H1 (cell line): ENCODE measurements around the gene TEX13B. TPM values are rescaled to one million over a fixed set of nuclear protein-coding genes. Genes with fewer than 3 reads are reported as not detected.

Experiments used
- CBX8 ChIP-seq: fragments of 300-800, 300-1000 bp; sonication (generic); IDR thresholded peaks from 2 replicates; pipeline ENCODE4 v1.7.1; 2016; ENCODE audit warnings: low read depth, low read length, borderline replicate concordance
- EZH2 ChIP-seq: fragments of 200-600 bp; sonication (generic); IDR thresholded peaks from 2 replicates; pipeline ENCODE4 v1.7.1; 2012; ENCODE audit warnings: low read depth, mild to moderate bottlenecking, moderate library complexity, low read length, inconsistent platforms; ENCODE audit not compliant: severe bottlenecking
- GTF2F1 ChIP-seq: IDR thresholded peaks from 2 replicates; pipeline ENCODE4 v1.6.1; 2012; ENCODE audit warnings: low read depth, low read length, improper control_type of control experiment, borderline replicate concordance
- RFX5 ChIP-seq: IDR thresholded peaks from 2 replicates; pipeline ENCODE4 v1.6.1; 2011; ENCODE audit warnings: low read depth, low read length, improper control_type of control experiment, borderline replicate concordance
- polyA plus RNA-seq, 7 experiments: library from polyadenylated mRNA; depleted of rRNA in 3 of 7; stranded (reverse) in 5 of 7; unstranded in 2 of 7; fragments of >200 nt in 5 of 7; fragments of 200-250 nt in 2 of 7; gene quantifications; 1 replicate in 5 of 7; 2 replicates in 1 of 7; 4 replicates in 1 of 7; pipeline versions ENCODE4 v1.2.1 to v1.2.3, GENCODE V29; 2011 to 2013; ENCODE audit warnings: missing spikeins in 2 of 7, mixed read lengths in 2 of 7
- total RNA-seq: library from RNA; stranded (reverse); fragmentation: NEBNext Ultra II Directional; extraction: Animal tissue kit (Norgen Biotek cat#: 25700); gene quantifications from 2 replicates; pipeline ENCODE4 v1.2.1, GENCODE V29; 2021
- TF ChIP-seq, protein P1 (sequence below): IDR thresholded peaks from 2 replicates; pipeline ENCODE4 v1.6.1; 2012; ENCODE audit warnings: low read length, inconsistent platforms

TEX13B gene
- total and polyA plus RNA-seq, 2 of the 8 experiments (the other 6 are each of a cell fraction or from before 2014, with no cell fraction given), result 0.06 to 0.32 TPM

DNA sequence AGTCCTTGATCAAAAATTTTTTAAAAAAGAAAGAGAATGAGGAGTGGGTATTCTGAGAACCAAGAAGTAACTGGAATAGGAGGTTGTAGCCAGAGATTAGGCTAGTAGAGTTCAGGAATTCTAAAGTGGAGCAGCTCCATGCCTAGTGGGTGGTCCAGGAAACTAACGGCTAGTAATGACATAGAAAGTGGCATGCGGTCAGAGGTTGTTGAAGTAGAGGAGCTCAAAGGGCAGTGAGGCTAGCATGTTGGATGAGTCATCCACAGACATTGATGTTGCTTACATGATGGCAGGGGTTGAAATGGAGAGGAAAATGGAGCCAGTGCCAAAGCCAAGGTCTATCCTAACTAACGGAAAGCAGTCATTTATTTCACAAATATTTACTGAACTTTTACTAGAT, 42.1 kb downstream of the TEX13B start (continued):
- TF ChIP-seq EZH2 (no peak), GTF2F1 (no peak), CBX8 (no peak), RFX5 (no peak)
- TF ChIP-seq, protein P1, sequence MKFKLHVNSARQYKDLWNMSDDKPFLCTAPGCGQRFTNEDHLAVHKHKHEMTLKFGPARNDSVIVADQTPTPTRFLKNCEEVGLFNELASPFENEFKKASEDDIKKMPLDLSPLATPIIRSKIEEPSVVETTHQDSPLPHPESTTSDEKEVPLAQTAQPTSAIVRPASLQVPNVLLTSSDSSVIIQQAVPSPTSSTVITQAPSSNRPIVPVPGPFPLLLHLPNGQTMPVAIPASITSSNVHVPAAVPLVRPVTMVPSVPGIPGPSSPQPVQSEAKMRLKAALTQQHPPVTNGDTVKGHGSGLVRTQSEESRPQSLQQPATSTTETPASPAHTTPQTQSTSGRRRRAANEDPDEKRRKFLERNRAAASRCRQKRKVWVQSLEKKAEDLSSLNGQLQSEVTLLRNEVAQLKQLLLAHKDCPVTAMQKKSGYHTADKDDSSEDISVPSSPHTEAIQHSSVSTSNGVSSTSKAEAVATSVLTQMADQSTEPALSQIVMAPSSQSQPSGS, result no peak
